CD4-positive, alpha-beta T cell treated with Interleukin-21 for 1 hour (primary cell): ENCODE results near the gene PAPOLG.

Source experiments
- DNase-seq: peaks from one replicate; pipeline ENCODE4 v3.0.0-alpha.2; 2020

PAPOLG gene

DNA sequence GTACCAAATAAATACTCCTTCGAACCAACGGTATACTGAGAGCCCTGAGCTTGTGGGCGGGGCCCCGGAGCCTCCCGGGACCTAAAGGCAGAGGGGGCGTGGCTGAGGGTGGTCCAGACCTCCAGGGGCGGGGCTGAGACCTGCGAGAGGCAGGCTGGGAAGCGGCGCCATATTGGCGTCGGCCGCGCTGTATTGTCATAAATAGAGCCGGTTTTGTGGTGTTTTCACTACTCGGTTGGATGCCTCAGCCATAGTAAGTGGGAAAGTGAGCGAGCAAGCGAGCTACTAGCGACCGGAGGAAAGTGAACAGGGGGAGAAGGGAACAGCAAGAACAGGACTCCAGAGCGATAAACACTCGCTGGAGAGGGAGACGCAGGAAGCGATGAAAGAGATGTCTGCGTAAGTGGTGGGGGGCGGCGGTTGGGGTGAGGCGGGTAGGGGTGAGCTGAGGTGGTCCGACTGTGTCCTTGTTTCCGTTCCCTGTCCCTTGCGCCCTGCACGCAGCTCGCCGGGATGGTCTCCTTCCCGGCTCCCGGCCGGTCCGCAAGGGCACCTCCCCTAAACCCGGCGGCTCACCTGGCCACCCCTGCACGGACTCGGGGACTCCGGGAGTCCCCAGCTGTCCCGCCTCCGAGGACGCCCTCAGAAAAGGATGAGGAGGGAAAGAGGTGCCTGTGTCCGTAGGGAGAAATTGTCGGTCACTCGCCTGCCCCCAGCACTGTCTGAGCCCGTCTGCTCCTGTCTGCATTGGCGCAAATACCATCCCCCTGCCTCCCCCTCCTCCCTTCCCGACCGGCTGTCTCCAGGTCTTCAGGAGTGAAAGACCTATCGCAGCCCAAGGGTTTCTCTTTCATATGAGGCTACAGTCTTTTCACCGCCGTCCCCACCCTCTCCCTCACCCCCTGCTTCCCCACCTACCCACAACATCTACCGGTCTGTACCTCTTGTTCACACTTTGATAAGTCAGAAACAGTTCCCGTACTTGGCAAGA, at the start of gene PAPOLG:
Gene PAPOLG (plus strand): TSS at position 172 of the 991 bp plus-strand sequence. CDS start 211 bp downstream, at position 383.
- peak; percentile 96 for DNase-seq

- DNase-seq = peak; percentile 41
These were observed 48.2 kb upstream of the PAPOLG start for GRCh38 chr2:60707750-60708371.

- no peak for DNase-seq
These were observed 47.3 kb upstream of the PAPOLG start for GRCh38 chr2:60708630-60709320.

DNA sequence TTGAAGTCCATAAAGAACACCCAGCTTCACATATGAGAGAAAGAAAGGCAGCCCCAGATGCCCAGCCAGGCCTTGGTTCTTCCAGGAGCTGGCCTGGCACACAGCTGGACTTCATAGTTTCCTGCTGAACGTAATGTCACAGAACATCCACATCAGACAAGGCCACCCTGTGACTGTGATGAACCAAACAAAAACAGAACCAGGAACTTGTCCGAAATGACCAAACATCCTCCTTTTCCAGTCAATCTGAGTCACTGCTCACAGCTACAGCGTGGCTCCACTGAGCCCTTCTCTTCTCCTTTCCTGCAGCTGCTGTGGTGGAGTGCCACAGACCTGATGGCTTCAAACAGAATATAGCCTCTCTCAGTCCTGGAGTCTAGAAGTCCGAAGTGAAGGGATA, 45.4 kb upstream of the PAPOLG start:
- DNase-seq = peak; percentile 9

DNA sequence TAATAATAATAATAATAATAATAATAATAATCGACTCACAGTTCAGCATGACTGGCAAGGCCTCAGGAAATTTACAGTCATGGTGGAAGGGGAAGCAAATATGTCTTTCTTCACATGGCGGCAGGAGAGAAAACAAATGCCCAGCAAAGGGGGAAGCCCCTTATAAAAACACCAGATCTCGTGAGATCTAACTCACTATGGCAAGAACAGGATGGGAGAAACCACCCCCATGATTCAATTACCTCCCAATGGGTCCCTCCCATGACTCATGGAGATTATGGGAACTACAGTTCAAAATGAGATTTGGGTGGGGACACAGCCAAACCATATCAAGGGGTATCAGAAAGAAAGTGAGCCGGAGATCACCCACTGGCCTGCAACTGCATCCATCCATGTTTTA, 40.5 kb upstream of the PAPOLG start:
- no peak for DNase-seq

GRCh38 chr2:60717691-60718090, 38.4 kb upstream of the PAPOLG start:
- DNase-seq = no peak

- no peak for DNase-seq
These were observed 36.7 kb upstream of the PAPOLG start for GRCh38 chr2:60719331-60719730.

- no peak for DNase-seq
These were observed 30.6 kb upstream of the PAPOLG start for GRCh38 chr2:60725466-60725865.

- DNase-seq = no peak
These were observed 27.2 kb upstream of the PAPOLG start for GRCh38 chr2:60728855-60729254.

DNA sequence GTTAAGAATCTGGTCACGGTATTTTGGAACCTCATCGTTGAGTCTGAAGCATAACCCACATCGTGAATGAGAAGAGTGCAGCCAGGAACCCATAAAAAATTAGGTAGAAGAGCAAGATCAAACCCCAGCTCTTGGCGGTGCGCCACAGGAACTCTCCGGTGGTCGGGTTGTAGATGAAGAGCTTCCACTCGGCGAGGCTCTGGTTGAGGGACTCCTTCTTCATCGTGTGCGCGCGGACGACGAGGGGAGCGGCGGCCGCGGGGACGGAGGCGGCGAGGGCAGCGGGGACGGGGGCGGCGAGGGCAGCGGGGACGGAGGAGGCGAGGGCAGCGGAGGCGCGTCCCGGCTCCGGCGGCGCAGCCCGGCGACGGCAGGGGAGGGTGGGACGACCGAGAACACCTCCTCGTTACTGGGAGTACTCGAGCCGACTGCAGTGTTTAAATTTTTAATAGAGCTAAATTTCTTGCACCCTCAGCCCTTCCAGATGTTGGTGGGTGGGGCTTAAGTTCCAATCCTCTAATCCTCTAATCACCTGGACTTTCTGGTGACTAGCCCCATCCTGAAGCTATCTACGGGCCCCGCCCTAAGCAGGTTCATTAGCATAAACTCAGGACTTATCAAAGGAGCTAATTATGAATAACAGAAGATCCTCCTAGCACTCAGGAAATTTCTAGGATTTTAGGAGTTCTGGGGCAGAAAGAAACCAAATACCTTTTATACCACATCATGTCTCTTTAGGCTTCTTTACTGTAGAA, 20.4 kb upstream of the PAPOLG start:
- DNase-seq = peak; percentile 11

DNA sequence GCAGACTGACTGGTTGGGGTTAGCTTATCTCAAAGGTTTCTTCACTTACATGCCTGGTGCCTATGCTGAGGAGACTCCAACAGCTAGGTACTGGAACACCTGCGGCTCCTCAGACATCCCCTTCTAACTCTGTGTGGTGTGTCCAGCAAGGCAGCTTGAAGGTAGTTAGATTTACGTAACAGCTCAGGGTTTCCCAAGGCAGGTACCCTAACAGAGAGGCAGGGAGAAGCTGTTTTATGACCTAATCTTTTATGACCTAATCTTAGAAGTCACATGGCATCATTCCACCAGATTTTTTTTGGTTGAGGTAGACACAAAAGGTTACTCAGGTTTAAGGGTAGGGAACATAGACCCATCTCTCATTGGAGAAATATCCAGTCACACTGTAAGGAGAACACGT, 17.4 kb upstream of the PAPOLG start:
- no peak for DNase-seq

DNA sequence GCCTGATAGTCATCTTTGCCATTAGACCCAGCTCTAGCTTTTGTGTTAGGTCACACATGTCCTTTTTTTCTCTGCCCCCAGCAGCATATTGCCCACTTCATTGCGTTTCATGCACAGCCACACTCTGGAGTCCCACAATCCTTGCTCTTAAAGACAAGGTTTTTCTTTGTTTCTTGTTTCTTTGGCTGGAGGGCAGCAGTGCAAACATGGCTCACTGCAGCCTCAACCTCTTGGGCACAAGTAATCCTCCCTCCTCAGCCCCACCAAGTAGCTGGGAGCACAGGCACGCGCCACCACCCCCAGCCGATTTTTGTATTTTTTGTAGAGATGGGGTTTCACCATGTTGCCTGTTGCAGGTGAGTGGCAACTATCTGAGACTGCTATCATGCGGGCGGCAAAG, 16.9 kb upstream of the PAPOLG start:
- DNase-seq = no peak

GRCh38 chr2:60741576-60741975, 14.5 kb upstream of the PAPOLG start:
- DNase-seq = no peak

- DNase-seq = no peak
These were observed 13.6 kb upstream of the PAPOLG start for GRCh38 chr2:60742419-60742818.

GRCh38 chr2:60745330-60745729, 10.7 kb upstream of the PAPOLG start:
- DNase-seq = no peak

DNA sequence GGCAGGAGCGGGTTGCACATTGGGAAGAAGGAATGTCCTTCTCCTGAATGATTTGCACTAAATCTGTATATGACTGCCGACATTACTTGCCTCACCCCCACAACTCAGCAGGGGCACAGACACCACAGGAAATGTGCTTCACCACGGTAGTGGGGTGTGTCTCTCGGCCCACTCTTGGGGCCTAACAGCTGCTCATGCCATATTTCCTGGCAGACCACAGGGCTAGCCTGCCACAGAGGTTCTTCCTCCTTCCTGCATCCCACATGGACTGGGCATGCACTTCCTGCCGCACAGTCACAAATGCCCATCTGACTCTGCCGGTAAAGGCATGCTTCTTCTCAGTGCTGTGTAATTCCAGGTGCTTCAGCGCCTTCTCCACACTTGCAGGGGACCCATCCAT, 10.3 kb upstream of the PAPOLG start:
- peak; percentile 14 for DNase-seq

GRCh38 chr2:60746318-60746717, 9.8 kb upstream of the PAPOLG start:
- DNase-seq = no peak

GRCh38 chr2:60759654-60760053, 3.6 kb downstream of the PAPOLG start:
- no peak for DNase-seq

DNA sequence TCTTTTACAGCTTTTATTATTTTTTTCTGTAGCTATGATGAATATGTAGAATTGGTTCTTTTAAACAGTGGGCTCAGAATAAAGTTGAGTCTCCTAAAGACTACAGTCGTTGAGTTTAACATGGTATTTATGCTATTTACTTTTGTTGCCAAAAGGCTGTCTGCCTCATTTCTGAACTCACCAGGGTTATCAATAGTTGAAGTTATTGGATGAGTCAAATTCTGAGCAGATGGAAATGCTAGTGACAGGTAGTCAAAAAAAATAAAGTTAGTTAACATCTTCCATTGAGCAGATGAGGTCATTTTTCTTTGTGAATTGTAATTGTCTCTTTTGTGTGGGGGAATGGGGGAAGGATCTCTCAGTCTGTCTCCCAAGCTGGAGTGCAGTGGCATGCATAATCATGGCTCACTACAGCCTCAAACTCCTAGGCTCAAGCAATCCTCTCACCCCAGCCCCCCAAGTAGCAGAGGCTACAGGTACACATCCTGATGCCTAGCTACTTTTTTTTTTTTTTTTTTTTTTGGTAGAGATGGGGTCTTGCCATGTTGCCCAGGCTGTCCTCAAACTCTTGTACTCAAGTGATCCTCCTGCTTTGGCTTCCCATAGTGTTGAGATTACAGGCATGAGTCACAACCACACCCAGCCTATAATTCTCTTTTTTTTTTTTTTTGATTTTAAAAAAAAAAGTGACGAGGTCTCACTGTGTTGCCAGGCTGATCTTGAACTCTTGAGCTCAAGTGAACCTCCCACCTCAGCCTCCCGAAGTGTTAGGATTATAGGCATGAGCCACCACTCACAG, 8.9 kb downstream of the PAPOLG start:
- DNase-seq = no peak

- DNase-seq = no peak
These were observed 10.2 kb downstream of the PAPOLG start for GRCh38 chr2:60766283-60766682.

- DNase-seq = no peak
These were observed 15.4 kb downstream of the PAPOLG start for GRCh38 chr2:60771508-60771907.
